GM18517 (cell line): ENCODE measurements around the gene PPARGC1A.
A peak's percentile ranks its signal among the peaks of the same experiment; 100 is the strongest.

Experiments used
- ATAC-seq: cut with Tn5 transposase; IDR thresholded peaks from one replicate; pipeline ENCODE4 v1.9.1; 2021; ENCODE audit warnings: mild to moderate bottlenecking, moderate library complexity; ENCODE audit not compliant: unreplicated experiment

The PPARGC1A gene

GRCh38 chr4:23911675-23912455 is 22.0 kb upstream of the PPARGC1A start:
- peak; percentile 91 for ATAC-seq

- no peak for ATAC-seq
Observed at GRCh38 chr4:23909671-23910070, 19.8 kb upstream of the PPARGC1A start.

- no peak for ATAC-seq
Observed at GRCh38 chr4:23906839-23907238, 17.0 kb upstream of the PPARGC1A start.

- ATAC-seq: no peak
Observed at GRCh38 chr4:23904639-23905071, 14.8 kb upstream of the PPARGC1A start.

- ATAC-seq: no peak
Observed at GRCh38 chr4:23903859-23904438, 14.1 kb upstream of the PPARGC1A start.

GRCh38 chr4:23902222-23902804 is 12.5 kb upstream of the PPARGC1A start:
- ATAC-seq: no peak

GRCh38 chr4:23900636-23901035 is 10.8 kb upstream of the PPARGC1A start:
- ATAC-seq: no peak

- ATAC-seq: no peak
Observed at GRCh38 chr4:23899565-23899964, 9.7 kb upstream of the PPARGC1A start.

- ATAC-seq: no peak
Observed at GRCh38 chr4:23897564-23898109, 7.8 kb upstream of the PPARGC1A start.

GRCh38 chr4:23894021-23894420 is 4.2 kb upstream of the PPARGC1A start:
- ATAC-seq: no peak

- no peak for ATAC-seq
Observed at GRCh38 chr4:23891064-23891421, 1.2 kb upstream of the PPARGC1A start.

- no peak for ATAC-seq
Observed at GRCh38 chr4:23890369-23891063, 669 bp upstream of the PPARGC1A start.

GRCh38 chr4:23889391-23889790 is 456 bp downstream of the PPARGC1A start:
- no peak for ATAC-seq

- ATAC-seq: no peak
Observed at GRCh38 chr4:23888421-23889319, 1.2 kb downstream of the PPARGC1A start.

GRCh38 chr4:23887989-23888388 is 1.9 kb downstream of the PPARGC1A start:
- no peak for ATAC-seq

GRCh38 chr4:23887173-23887572 is 2.7 kb downstream of the PPARGC1A start:
- no peak for ATAC-seq

- no peak for ATAC-seq
Observed at GRCh38 chr4:23885943-23886590, 3.8 kb downstream of the PPARGC1A start.

- ATAC-seq: no peak
Observed at GRCh38 chr4:23884741-23885140, 5.1 kb downstream of the PPARGC1A start.

- no peak for ATAC-seq
Observed at GRCh38 chr4:23884261-23884660, 5.6 kb downstream of the PPARGC1A start.

GRCh38 chr4:23882976-23883531 is 6.8 kb downstream of the PPARGC1A start:
- ATAC-seq: no peak
